Mesothelial cell of epicardium (in vitro differentiated cells): ENCODE data around the gene MGST1. TPM values are rescaled to one million over a fixed set of nuclear protein-coding genes. Genes with fewer than 3 reads are reported as not detected.
A peak's percentile ranks its signal among the peaks of the same experiment; 100 is the strongest.

ENCODE experiments used
- DNase-seq, 2 experiments: peaks; one replicate each; pipeline ENCODE4 v3.0.0; 2021; ENCODE audit warnings: low spot score in 2 of 2; ENCODE audit not compliant: unreplicated experiment in 2 of 2
- H3K27ac Mint-ChIP-seq: 2 replicates; pipeline ENCODE4 v1.8.0; 2021; ENCODE audit warnings: mixed read lengths
- H3K27me3 Mint-ChIP-seq: 2 replicates; pipeline ENCODE4 v1.8.0; 2021; ENCODE audit warnings: low read depth, mixed read lengths
- H3K36me3 Mint-ChIP-seq: 2 replicates; pipeline ENCODE4 v1.8.0; 2021; ENCODE audit warnings: mixed read lengths
- H3K4me1 Mint-ChIP-seq: 2 replicates; pipeline ENCODE4 v1.8.0; 2021; ENCODE audit warnings: mixed read lengths
- H3K4me3 Mint-ChIP-seq: 2 replicates; pipeline ENCODE4 v1.8.0; 2021; ENCODE audit warnings: mild to moderate bottlenecking, moderate library complexity, mixed read lengths
- H3K9me3 Mint-ChIP-seq: 2 replicates; pipeline ENCODE4 v1.8.0; 2021; ENCODE audit warnings: mixed read lengths
- CTCF ChIP-seq: fragments of 200-600 bp; sonication (generic); IDR thresholded peaks from one replicate; pipeline ENCODE4 v1.5.0; 2021; ENCODE audit warnings: antibody characterized with exemption; ENCODE audit not compliant: unreplicated experiment
- total RNA-seq: library from RNA; stranded (reverse); gene quantifications from 3 replicates; pipeline ENCODE4 v1.2.1, GENCODE V29; 2021

MGST1 gene
- total RNA-seq, 1 donor from 2014 or later = 24.0 TPM

GRCh38 chr12:16344269-16344668 is 3.2 kb upstream of the MGST1 start:
- H3K4me3 Mint-ChIP-seq = no peak overlapping the region
- H3K27ac Mint-ChIP-seq = no peak overlapping the region
- no peaks in the 10 kb centered on the region for H3K9me3 Mint-ChIP-seq
- H3K27me3 Mint-ChIP-seq = no peaks in the 10 kb centered on the region
- no peaks in the 10 kb centered on the region for H3K36me3 Mint-ChIP-seq
- no peak for TF ChIP-seq CTCF
- DNase-seq = no peak
- H3K4me1 Mint-ChIP-seq = peaks cover 25% of the 10 kb centered on the region

GRCh38 chr12:16345105-16345504 is 2.3 kb upstream of the MGST1 start:
- DNase-seq = no peak
- Mint-ChIP-seq H3K4me1 (peaks cover 27% of the 10 kb centered on the region), H3K27me3 (no peaks in the 10 kb centered on the region), H3K4me3 (no peak overlapping the region), H3K36me3 (no peaks in the 10 kb centered on the region), H3K27ac (no peak overlapping the region), H3K9me3 (no peaks in the 10 kb centered on the region)
- no peak for TF ChIP-seq CTCF

- no peaks in the 10 kb centered on the region for H3K36me3 Mint-ChIP-seq
- H3K9me3 Mint-ChIP-seq = no peaks in the 10 kb centered on the region
- H3K4me1 Mint-ChIP-seq = peaks cover 28% of the 10 kb centered on the region
- H3K4me3 Mint-ChIP-seq = peak overlapping the region; percentile 77
- peak overlapping the region; percentile 81 for H3K27ac Mint-ChIP-seq
- no peak for DNase-seq
- no peaks in the 10 kb centered on the region for H3K27me3 Mint-ChIP-seq
- no peak for TF ChIP-seq CTCF
These were observed 487 bp upstream of the MGST1 start for GRCh38 chr12:16346958-16347357.

GRCh38 chr12:16348435-16349130 is 1.1 kb downstream of the MGST1 start:
- Mint-ChIP-seq H3K27ac (peak overlapping the region; percentile 81), H3K4me1 (peaks cover 35% of the 10 kb centered on the region), H3K36me3 (no peaks in the 10 kb centered on the region), H3K9me3 (no peaks in the 10 kb centered on the region), H3K27me3 (no peaks in the 10 kb centered on the region), H3K4me3 (peak overlapping the region; percentile 77)
- no peak for TF ChIP-seq CTCF
- DNase-seq = no peak

- no peaks in the 10 kb centered on the region for H3K9me3 Mint-ChIP-seq
- H3K4me3 Mint-ChIP-seq = peak overlapping the region; percentile 77
- no peak for DNase-seq
- H3K27me3 Mint-ChIP-seq = no peaks in the 10 kb centered on the region
- no peaks in the 10 kb centered on the region for H3K36me3 Mint-ChIP-seq
- no peak overlapping the region for H3K27ac Mint-ChIP-seq
- no peak for TF ChIP-seq CTCF
- H3K4me1 Mint-ChIP-seq = peaks cover 35% of the 10 kb centered on the region
These were observed 1.7 kb downstream of the MGST1 start for GRCh38 chr12:16349131-16349460.

GRCh38 chr12:16350682-16351081 is 3.2 kb downstream of the MGST1 start:
- H3K27ac Mint-ChIP-seq = no peak overlapping the region
- peaks cover 2% of the 10 kb centered on the region for H3K36me3 Mint-ChIP-seq
- no peaks in the 10 kb centered on the region for H3K9me3 Mint-ChIP-seq
- TF ChIP-seq CTCF = no peak
- no peaks in the 10 kb centered on the region for H3K27me3 Mint-ChIP-seq
- H3K4me3 Mint-ChIP-seq = no peak overlapping the region
- peaks cover 35% of the 10 kb centered on the region for H3K4me1 Mint-ChIP-seq
- DNase-seq = no peak
